ENCODE measurements around the gene COL27A1. TPM values are rescaled to one million over a fixed set of nuclear protein-coding genes. Genes with fewer than 3 reads are reported as not detected.
A peak's percentile ranks its signal among the peaks of the same experiment; 100 is the strongest.

Gene COL27A1
- total RNA-seq, 6 experiments from 2014 or later = 22.2 to 24.1 (median 23.4) TPM

- DNase-seq = peak; percentile 66
Observed at GRCh38 chr9:114223564-114224246, 68.4 kb downstream of the COL27A1 start.

GRCh38 chr9:114224247-114224610, 68.9 kb downstream of the COL27A1 start:
- Mint-ChIP-seq H3K36me3 (ENCODE audit: low read depth) (peaks cover 14% of the 10 kb centered on the region), H3K27me3 (ENCODE audit: insufficient read depth) (peaks cover 3% of the 10 kb centered on the region; the same call in 1 of the 2 replicates), H3K4me1 (ENCODE audit: low read depth) (peaks cover 67% of the 10 kb centered on the region), H3K9me3 (no peaks in the 10 kb centered on the region), H3K27ac (peak overlapping the region; percentile 89), H3K4me3 (peak overlapping the region; percentile 65)
- TF ChIP-seq, protein P1, sequence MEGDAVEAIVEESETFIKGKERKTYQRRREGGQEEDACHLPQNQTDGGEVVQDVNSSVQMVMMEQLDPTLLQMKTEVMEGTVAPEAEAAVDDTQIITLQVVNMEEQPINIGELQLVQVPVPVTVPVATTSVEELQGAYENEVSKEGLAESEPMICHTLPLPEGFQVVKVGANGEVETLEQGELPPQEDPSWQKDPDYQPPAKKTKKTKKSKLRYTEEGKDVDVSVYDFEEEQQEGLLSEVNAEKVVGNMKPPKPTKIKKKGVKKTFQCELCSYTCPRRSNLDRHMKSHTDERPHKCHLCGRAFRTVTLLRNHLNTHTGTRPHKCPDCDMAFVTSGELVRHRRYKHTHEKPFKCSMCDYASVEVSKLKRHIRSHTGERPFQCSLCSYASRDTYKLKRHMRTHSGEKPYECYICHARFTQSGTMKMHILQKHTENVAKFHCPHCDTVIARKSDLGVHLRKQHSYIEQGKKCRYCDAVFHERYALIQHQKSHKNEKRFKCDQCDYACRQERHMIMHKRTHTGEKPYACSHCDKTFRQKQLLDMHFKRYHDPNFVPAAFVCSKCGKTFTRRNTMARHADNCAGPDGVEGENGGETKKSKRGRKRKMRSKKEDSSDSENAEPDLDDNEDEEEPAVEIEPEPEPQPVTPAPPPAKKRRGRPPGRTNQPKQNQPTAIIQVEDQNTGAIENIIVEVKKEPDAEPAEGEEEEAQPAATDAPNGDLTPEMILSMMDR (IDR thresholded peaks at IDR 0.05) = no peak
- peak; percentile 69 for DNase-seq

More at GRCh38 chr9:114223564-114224246, 68.4 kb downstream of the COL27A1 start:
- Mint-ChIP-seq H3K4me3 (peak overlapping the region; percentile 65), H3K9me3 (no peaks in the 10 kb centered on the region), H3K27ac (peak overlapping the region; percentile 89), H3K4me1 (ENCODE audit: low read depth) (peaks cover 73% of the 10 kb centered on the region), H3K36me3 (ENCODE audit: low read depth) (peaks cover 16% of the 10 kb centered on the region), H3K27me3 (ENCODE audit: insufficient read depth) (peaks cover 3% of the 10 kb centered on the region; the same call in 1 of the 2 replicates)
- TF ChIP-seq, protein P1 (IDR thresholded peaks at IDR 0.05) = no peak

GRCh38 chr9:114225561-114226212, 70.3 kb downstream of the COL27A1 start:
- H3K4me3 Mint-ChIP-seq = peak overlapping the region; percentile 65
- no peaks in the 10 kb centered on the region for H3K9me3 Mint-ChIP-seq
- H3K27ac Mint-ChIP-seq = peak overlapping the region; percentile 89
- peaks cover 14% of the 10 kb centered on the region for H3K36me3 Mint-ChIP-seq (ENCODE audit: low read depth)
- TF ChIP-seq, protein P1 (IDR thresholded peaks at IDR 0.05) = no peak
- H3K27me3 Mint-ChIP-seq (ENCODE audit: insufficient read depth) = peaks cover under 1% of the 10 kb centered on the region; the same call in 1 of the 2 replicates
- peak; percentile 43 for DNase-seq
- peaks cover 57% of the 10 kb centered on the region for H3K4me1 Mint-ChIP-seq (ENCODE audit: low read depth)

DNA sequence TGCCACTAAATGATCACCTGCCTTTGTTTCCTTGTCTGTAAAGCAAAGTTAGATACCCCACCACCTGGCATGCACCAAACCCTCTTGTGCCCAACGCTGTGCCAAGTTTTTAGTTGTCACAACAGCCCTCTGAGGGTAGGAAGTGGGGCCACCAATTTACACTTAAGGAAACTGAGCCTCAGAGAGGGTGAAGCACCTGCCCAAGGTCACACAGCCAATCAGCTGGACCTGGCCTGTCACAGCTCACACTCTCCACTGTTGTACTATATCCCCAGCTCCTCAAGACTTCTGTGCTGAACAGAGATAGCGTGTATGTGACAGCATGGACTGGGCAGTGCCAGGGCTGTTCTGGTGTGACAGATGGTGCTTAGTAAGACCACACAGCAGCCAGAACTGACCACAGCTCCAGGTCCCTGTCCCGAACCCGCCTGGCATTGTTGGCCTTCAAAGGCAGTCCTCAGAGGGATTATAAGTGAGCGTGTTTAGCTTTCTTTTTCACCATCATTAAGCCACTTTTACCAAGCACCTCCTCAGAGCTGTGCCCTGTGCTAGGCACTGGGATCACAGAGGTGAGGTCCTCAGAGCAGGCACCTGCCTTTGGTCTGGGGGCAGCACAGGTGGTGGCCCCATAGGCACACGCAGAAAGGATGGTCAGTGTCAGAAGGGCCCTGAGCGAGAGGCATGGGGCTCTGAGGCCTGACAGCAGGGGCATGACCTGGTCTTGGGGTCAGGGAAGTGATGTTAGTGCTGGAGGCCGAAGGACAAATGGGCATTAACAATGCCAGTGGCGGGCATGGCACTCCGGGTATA, 71.1 kb downstream of the COL27A1 start:
- peaks cover 7% of the 10 kb centered on the region for H3K36me3 Mint-ChIP-seq (ENCODE audit: low read depth)
- no peaks in the 10 kb centered on the region; the same call in 1 of the 2 replicates for H3K27me3 Mint-ChIP-seq (ENCODE audit: insufficient read depth)
- TF ChIP-seq, protein P1 (IDR thresholded peaks at IDR 0.05) = no peak
- peak overlapping the region; percentile 89 for H3K27ac Mint-ChIP-seq
- H3K4me1 Mint-ChIP-seq (ENCODE audit: low read depth) = peaks cover 57% of the 10 kb centered on the region
- no peak for DNase-seq
- H3K9me3 Mint-ChIP-seq = no peaks in the 10 kb centered on the region
- H3K4me3 Mint-ChIP-seq = peak overlapping the region; percentile 65; the same call in 1 of the 2 replicates

GRCh38 chr9:114227288-114228015, 72.1 kb downstream of the COL27A1 start:
- 0 out of 2 replicates have a peak overlapping the region, but pooled peaks have one; percentile 89 for H3K27ac Mint-ChIP-seq
- peaks cover 7% of the 10 kb centered on the region for H3K36me3 Mint-ChIP-seq (ENCODE audit: low read depth)
- H3K4me1 Mint-ChIP-seq (ENCODE audit: low read depth) = peaks cover 52% of the 10 kb centered on the region
- no peaks in the 10 kb centered on the region; the same call in 1 of the 2 replicates for H3K27me3 Mint-ChIP-seq (ENCODE audit: insufficient read depth)
- H3K4me3 Mint-ChIP-seq = no peak overlapping the region
- H3K9me3 Mint-ChIP-seq = no peaks in the 10 kb centered on the region
- TF ChIP-seq, protein P1 (IDR thresholded peaks at IDR 0.05) = no peak
- no peak for DNase-seq

Data from HFFc6 (cell line).